ENCODE measurements around the gene FRYL. TPM values are rescaled to one million over a fixed set of nuclear protein-coding genes. Genes with fewer than 3 reads are reported as not detected.
"Not testable (repeated sequence)": the region's sequence is repeated elsewhere in the genome, so short reads cannot be mapped to it uniquely, and the experiment has no call there.

Gene FRYL
- total and polyA plus RNA-seq, 5 donors from 2014 or later, result 27.5 to 135 (median 34.0) TPM

DNA sequence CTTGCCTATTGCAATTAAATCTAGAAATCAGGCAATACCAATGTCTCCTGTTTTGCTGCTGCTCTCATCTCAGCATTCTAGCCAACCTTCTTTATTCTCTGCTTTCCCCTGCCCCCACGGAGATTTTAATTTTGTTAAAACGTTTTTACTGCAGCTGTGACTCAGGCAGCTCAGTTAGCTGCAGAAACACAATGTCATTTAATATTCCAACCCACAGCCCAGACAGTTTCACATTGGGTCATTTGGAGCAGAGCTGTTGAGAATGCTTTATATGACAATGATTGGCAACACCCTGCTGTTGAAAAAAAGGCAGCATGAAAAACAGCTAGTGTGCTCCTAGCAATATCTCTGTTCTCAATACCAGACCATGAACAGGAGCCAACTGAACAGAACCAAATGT lies 309.5 kb downstream of the FRYL start:
- Histone ChIP-seq H3K4me3 (ENCODE audit: low read depth, low read length) (no peak overlapping the region), H3K4me1 (ENCODE audit: control insufficient read depth, insufficient read depth, low read length, poor library complexity, severe bottlenecking) (no peaks in the 10 kb centered on the region), H3K9me3 (ENCODE audit: control insufficient read depth in 2 of 2, low read length in 2 of 2) (no peaks in the 10 kb centered on the region), H3K27ac (ENCODE audit: insufficient read depth, low read length, poor library complexity, severe bottlenecking) (no peak overlapping the region), H3K36me3 (ENCODE audit: control insufficient read depth, insufficient read depth, low read length) (no peaks in the 10 kb centered on the region), H3K27me3 (ENCODE audit: control insufficient read depth, insufficient read depth, low read length) (peaks cover 4% of the 10 kb centered on the region)
- Mint-ChIP-seq H3K4me3 (no peak overlapping the region), H3K9me3 (peaks cover 0 to 1% (median 0%) of the 10 kb centered on the region in 7 donors), H3K27ac (no peak overlapping the region), H3K36me3 (no peaks in the 10 kb centered on the region), H3K27me3 (peaks cover 18% of the 10 kb centered on the region), H3K4me1 (no peaks in the 10 kb centered on the region)
- ATAC-seq (ENCODE audit: low read depth in 2 of 2), result no peak
- DNase-seq, result no peak

DNA sequence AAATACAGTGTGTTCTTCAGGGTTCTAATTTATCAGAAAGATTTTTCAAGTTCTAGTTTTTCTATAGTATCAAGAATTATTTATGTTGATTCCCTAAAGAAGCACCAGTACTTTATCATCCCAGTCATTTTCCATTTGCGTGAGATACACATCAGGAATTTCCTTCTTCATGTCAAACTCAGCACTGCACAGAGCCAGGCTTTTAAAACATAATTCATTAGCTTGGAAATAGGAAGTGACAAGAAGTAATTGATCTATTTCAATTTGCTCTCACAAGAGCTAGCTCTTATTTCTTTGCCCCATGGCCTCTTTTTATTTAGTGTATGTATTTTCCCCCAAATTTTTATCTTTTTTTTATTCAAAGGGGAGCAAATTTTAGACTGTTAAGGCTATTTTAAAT lies 309.9 kb downstream of the FRYL start:
- Histone ChIP-seq H3K9me3 (ENCODE audit: control insufficient read depth in 2 of 2, low read length in 2 of 2) (no peaks in the 10 kb centered on the region), H3K4me3 (ENCODE audit: low read depth, low read length) (no peak overlapping the region), H3K27ac (ENCODE audit: insufficient read depth, low read length, poor library complexity, severe bottlenecking) (no peak overlapping the region), H3K36me3 (ENCODE audit: control insufficient read depth, insufficient read depth, low read length) (no peaks in the 10 kb centered on the region), H3K4me1 (ENCODE audit: control insufficient read depth, insufficient read depth, low read length, poor library complexity, severe bottlenecking) (no peaks in the 10 kb centered on the region), H3K27me3 (ENCODE audit: control insufficient read depth, insufficient read depth, low read length) (peaks cover 4% of the 10 kb centered on the region)
- peaks cover 0 to 1% (median 0%) of the 10 kb centered on the region in 7 donors for H3K9me3 Mint-ChIP-seq
- no peaks in the 10 kb centered on the region for H3K36me3 Mint-ChIP-seq
- no peak for ATAC-seq (ENCODE audit: low read depth in 2 of 2)
- H3K27ac Mint-ChIP-seq, result no peak overlapping the region
- peaks cover 18% of the 10 kb centered on the region for H3K27me3 Mint-ChIP-seq
- H3K4me3 Mint-ChIP-seq, result no peak overlapping the region
- DNase-seq, result no peak
- no peaks in the 10 kb centered on the region for H3K4me1 Mint-ChIP-seq

- peaks cover 0 to 8% (median 1%) of the 10 kb centered on the region in 7 donors for H3K9me3 Mint-ChIP-seq
- DNase-seq, result no peak
- no peak for ATAC-seq (ENCODE audit: low read depth in 2 of 2)
- H3K27ac ChIP-seq (ENCODE audit: insufficient read depth, low read length, poor library complexity, severe bottlenecking), result no peak overlapping the region
- peaks cover 14% of the 10 kb centered on the region for H3K27me3 Mint-ChIP-seq
- no peak overlapping the region for H3K4me3 ChIP-seq (ENCODE audit: low read depth, low read length)
- H3K9me3 ChIP-seq (ENCODE audit: control insufficient read depth in 2 of 2, low read length in 2 of 2), result no peaks in the 10 kb centered on the region
- H3K27me3 ChIP-seq (ENCODE audit: control insufficient read depth, insufficient read depth, low read length), result no peaks in the 10 kb centered on the region
- H3K4me1 Mint-ChIP-seq, result no peaks in the 10 kb centered on the region
- H3K36me3 ChIP-seq (ENCODE audit: control insufficient read depth, insufficient read depth, low read length), result no peaks in the 10 kb centered on the region
- no peak overlapping the region for H3K27ac Mint-ChIP-seq
- no peak overlapping the region for H3K4me3 Mint-ChIP-seq
- H3K4me1 ChIP-seq (ENCODE audit: control insufficient read depth, insufficient read depth, low read length, poor library complexity, severe bottlenecking), result no peaks in the 10 kb centered on the region
- H3K36me3 Mint-ChIP-seq, result no peaks in the 10 kb centered on the region
These were observed 312.2 kb downstream of the FRYL start for GRCh38 chr4:48467891-48468290.

- Mint-ChIP-seq H3K27me3 (peaks cover 10% of the 10 kb centered on the region), H3K36me3 (no peaks in the 10 kb centered on the region), H3K9me3 (peaks cover 0 to 8% (median 1%) of the 10 kb centered on the region in 7 donors), H3K4me1 (no peaks in the 10 kb centered on the region), H3K27ac (no peak overlapping the region), H3K4me3 (no peak overlapping the region)
- H3K9me3 ChIP-seq (ENCODE audit: control insufficient read depth in 2 of 2, low read length in 2 of 2), result no peaks in the 10 kb centered on the region
- no peaks in the 10 kb centered on the region for H3K27me3 ChIP-seq (ENCODE audit: control insufficient read depth, insufficient read depth, low read length)
- no peaks in the 10 kb centered on the region for H3K36me3 ChIP-seq (ENCODE audit: control insufficient read depth, insufficient read depth, low read length)
- H3K27ac ChIP-seq (ENCODE audit: insufficient read depth, low read length, poor library complexity, severe bottlenecking), result no peak overlapping the region
- no peak for DNase-seq
- no peak for ATAC-seq (ENCODE audit: low read depth in 2 of 2)
- no peaks in the 10 kb centered on the region for H3K4me1 ChIP-seq (ENCODE audit: control insufficient read depth, insufficient read depth, low read length, poor library complexity, severe bottlenecking)
- H3K4me3 ChIP-seq (ENCODE audit: low read depth, low read length), result no peak overlapping the region
These were observed 312.6 kb downstream of the FRYL start for GRCh38 chr4:48467442-48467841.

- ATAC-seq (ENCODE audit: low read depth in 2 of 2) (no peak), DNase-seq (no peak)
- H3K27me3 ChIP-seq (ENCODE audit: control insufficient read depth, insufficient read depth, low read length), result peaks cover 2% of the 10 kb centered on the region
- no peak overlapping the region for H3K4me3 ChIP-seq (ENCODE audit: low read depth, low read length)
- peaks cover 4% of the 10 kb centered on the region for H3K27me3 Mint-ChIP-seq
- H3K4me3 Mint-ChIP-seq, result no peak overlapping the region
- no peaks in the 10 kb centered on the region for H3K9me3 ChIP-seq (ENCODE audit: control insufficient read depth in 2 of 2, low read length in 2 of 2)
- H3K27ac Mint-ChIP-seq, result no peak overlapping the region
- no peaks in the 10 kb centered on the region for H3K36me3 Mint-ChIP-seq
- H3K9me3 Mint-ChIP-seq, result peaks cover 0 to 8% (median 2%) of the 10 kb centered on the region in 7 donors
- no peaks in the 10 kb centered on the region for H3K4me1 Mint-ChIP-seq
- no peaks in the 10 kb centered on the region for H3K4me1 ChIP-seq (ENCODE audit: control insufficient read depth, insufficient read depth, low read length, poor library complexity, severe bottlenecking)
- no peaks in the 10 kb centered on the region for H3K36me3 ChIP-seq (ENCODE audit: control insufficient read depth, insufficient read depth, low read length)
- H3K27ac ChIP-seq (ENCODE audit: insufficient read depth, low read length, poor library complexity, severe bottlenecking), result no peak overlapping the region
These were observed 317.7 kb downstream of the FRYL start for GRCh38 chr4:48462363-48462762.

GRCh38 chr4:48461000-48461399 lies 319.1 kb downstream of the FRYL start:
- Mint-ChIP-seq H3K4me3 (no peak overlapping the region), H3K9me3 (peaks cover 0 to 12% (median 2%) of the 10 kb centered on the region in 7 donors), H3K27ac (no peak overlapping the region), H3K36me3 (no peaks in the 10 kb centered on the region), H3K4me1 (no peaks in the 10 kb centered on the region), H3K27me3 (peaks cover 13% of the 10 kb centered on the region)
- H3K27ac ChIP-seq (ENCODE audit: insufficient read depth, low read length, poor library complexity, severe bottlenecking), result no peak overlapping the region
- H3K36me3 ChIP-seq (ENCODE audit: control insufficient read depth, insufficient read depth, low read length), result no peaks in the 10 kb centered on the region
- H3K4me1 ChIP-seq (ENCODE audit: control insufficient read depth, insufficient read depth, low read length, poor library complexity, severe bottlenecking), result no peaks in the 10 kb centered on the region
- H3K4me3 ChIP-seq (ENCODE audit: low read depth, low read length), result no peak overlapping the region
- H3K9me3 ChIP-seq (ENCODE audit: control insufficient read depth in 2 of 2, low read length in 2 of 2), result no peaks in the 10 kb centered on the region
- H3K27me3 ChIP-seq (ENCODE audit: control insufficient read depth, insufficient read depth, low read length), result peaks cover 2% of the 10 kb centered on the region
- ATAC-seq (ENCODE audit: low read depth in 2 of 2), result no peak
- no peak for DNase-seq

DNA sequence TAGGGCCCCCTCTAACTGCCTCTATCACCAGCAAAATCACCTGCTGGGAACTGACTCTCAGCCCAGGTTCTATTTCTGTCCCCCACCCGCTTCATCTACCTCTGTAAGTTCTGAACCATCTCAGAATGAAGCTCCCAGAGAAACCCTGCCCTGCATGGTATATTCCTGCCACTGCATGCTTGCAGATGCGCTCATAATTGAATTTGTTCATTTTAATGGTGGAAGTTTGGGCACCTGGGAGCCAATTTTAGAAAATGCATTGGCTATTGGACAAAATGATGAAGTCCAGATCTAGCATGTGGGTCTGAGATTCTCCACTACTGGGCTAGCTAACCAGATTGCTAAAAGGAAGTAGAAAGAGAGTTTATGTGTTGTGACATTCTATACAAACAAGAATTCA lies 325.5 kb downstream of the FRYL start:
- Mint-ChIP-seq H3K36me3 (no peaks in the 10 kb centered on the region), H3K27me3 (peaks cover 29% of the 10 kb centered on the region), H3K4me1 (no peaks in the 10 kb centered on the region), H3K27ac (no peak overlapping the region), H3K9me3 (peaks cover 0 to 5% (median 0%) of the 10 kb centered on the region in 7 donors), H3K4me3 (no peak overlapping the region)
- no peaks in the 10 kb centered on the region for H3K36me3 ChIP-seq (ENCODE audit: control insufficient read depth, insufficient read depth, low read length)
- no peaks in the 10 kb centered on the region for H3K4me1 ChIP-seq (ENCODE audit: control insufficient read depth, insufficient read depth, low read length, poor library complexity, severe bottlenecking)
- ATAC-seq (ENCODE audit: low read depth in 2 of 2) (no peak), DNase-seq (no peak)
- no peaks in the 10 kb centered on the region for H3K9me3 ChIP-seq (ENCODE audit: control insufficient read depth in 2 of 2, low read length in 2 of 2)
- no peak overlapping the region for H3K27ac ChIP-seq (ENCODE audit: insufficient read depth, low read length, poor library complexity, severe bottlenecking)
- H3K27me3 ChIP-seq (ENCODE audit: control insufficient read depth, insufficient read depth, low read length), result peaks cover 6% of the 10 kb centered on the region
- H3K4me3 ChIP-seq (ENCODE audit: low read depth, low read length), result no peak overlapping the region

GRCh38 chr4:48451656-48452055 lies 328.4 kb downstream of the FRYL start:
- not testable (repeated sequence) for H3K36me3 ChIP-seq (ENCODE audit: control insufficient read depth, insufficient read depth, low read length); H3K4me3 Mint-ChIP-seq; H3K4me1 ChIP-seq (ENCODE audit: control insufficient read depth, insufficient read depth, low read length, poor library complexity, severe bottlenecking); H3K27me3 ChIP-seq (ENCODE audit: control insufficient read depth, insufficient read depth, low read length); H3K27ac Mint-ChIP-seq; ATAC-seq (ENCODE audit: low read depth in 2 of 2); H3K36me3 Mint-ChIP-seq; H3K27ac ChIP-seq (ENCODE audit: insufficient read depth, low read length, poor library complexity, severe bottlenecking); H3K4me3 ChIP-seq (ENCODE audit: low read depth, low read length); H3K9me3 ChIP-seq (ENCODE audit: control insufficient read depth in 2 of 2, low read length in 2 of 2); H3K9me3 Mint-ChIP-seq; H3K4me1 Mint-ChIP-seq; DNase-seq
- peaks cover 20% of the 10 kb centered on the region for H3K27me3 Mint-ChIP-seq
